PFSK-1 (cell line): Measurements from ENCODE around the gene TERB1.

Experiments used
- POLR2AphosphoS5 ChIP-seq: IDR thresholded peaks from 2 replicates; pipeline ENCODE4 v1.6.1; 2012; ENCODE audit warnings: low read depth, mild to moderate bottlenecking, control low read depth, low read length, moderate library complexity
- REST ChIP-seq, 2 experiments: IDR thresholded peaks; 2 replicates each; pipeline versions ENCODE4 v1.6.1 to v1.8.0; 2011 to 2012; ENCODE audit warnings: low read depth in 2 of 2, low read length in 2 of 2, control low read depth in 1 of 2, inconsistent platforms in 1 of 2, mild to moderate bottlenecking in 1 of 2, moderate library complexity in 1 of 2; ENCODE audit not compliant: insufficient read depth in 1 of 2
- TAF1 ChIP-seq: IDR thresholded peaks from 2 replicates; pipeline ENCODE4 v1.6.1; 2012; ENCODE audit warnings: low read length, control low read depth, borderline replicate concordance; ENCODE audit not compliant: insufficient read depth

GRCh38 chr16:66774981-66775380 is 26.4 kb downstream of the TERB1 start:
- no peak for TF ChIP-seq POLR2AphosphoS5
- TF ChIP-seq TAF1, result no peak
- no peak for TF ChIP-seq REST (IDR thresholded peaks at IDR 0.05; ENCODE audit: insufficient read depth in 1 of 2, low read depth in 2 of 2, low read length in 2 of 2)
